Germinal center (tissue), 1 donor: Measurements from ENCODE around the gene DDC.
"Not testable (repeated sequence)": the region's sequence is repeated elsewhere in the genome, so short reads cannot be mapped to it uniquely, and the experiment has no call there.

ENCODE experiments used
- DNase-seq: peaks from one replicate; pipeline ENCODE4 v3.0.0; 2012; ENCODE audit warnings: mixed read lengths, low spot score

The DDC gene

DNA sequence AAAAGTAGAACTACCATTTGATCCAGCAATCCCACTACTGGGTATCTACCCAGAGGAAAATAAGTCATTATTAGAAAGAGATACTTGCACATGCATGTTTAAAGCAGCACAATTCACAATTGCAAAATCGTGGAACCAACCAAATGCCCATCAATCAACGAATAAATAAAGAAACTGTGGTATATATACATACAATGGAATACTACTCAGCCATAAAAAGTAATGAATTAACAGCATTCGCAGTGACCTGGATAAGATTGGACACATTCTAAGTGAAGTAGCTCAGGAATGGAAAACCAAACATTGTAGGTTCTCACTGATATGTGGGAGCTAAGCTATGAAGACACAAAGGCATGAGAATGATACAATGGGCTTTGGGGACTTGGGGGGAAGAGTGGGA, 45.9 kb downstream of the DDC start:
- not testable (repeated sequence) for DNase-seq

- no peak for DNase-seq
Observed at GRCh38 chr7:50513166-50513871, 51.9 kb downstream of the DDC start.

DNA sequence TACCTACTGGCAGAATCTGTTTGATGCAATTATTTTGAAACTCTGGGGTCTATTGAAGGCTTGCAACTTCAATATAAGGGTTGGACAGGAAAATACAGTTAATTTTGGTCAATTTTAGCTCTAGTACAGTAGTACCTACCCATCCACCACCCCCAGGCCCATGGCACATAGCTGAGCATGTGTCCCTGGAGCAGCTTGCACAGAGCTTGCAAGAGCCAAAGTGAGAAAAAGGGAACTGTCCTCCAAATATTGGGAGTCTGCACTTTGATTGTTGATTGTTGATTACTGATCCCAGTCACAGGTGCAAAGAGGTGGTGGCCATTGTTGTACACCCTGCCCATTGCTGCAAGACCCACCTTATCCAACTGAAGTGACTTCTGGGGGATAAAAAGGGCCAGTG, 52.8 kb downstream of the DDC start:
- DNase-seq = no peak

GRCh38 chr7:50509459-50509858, 55.7 kb downstream of the DDC start:
- DNase-seq = no peak

DNA sequence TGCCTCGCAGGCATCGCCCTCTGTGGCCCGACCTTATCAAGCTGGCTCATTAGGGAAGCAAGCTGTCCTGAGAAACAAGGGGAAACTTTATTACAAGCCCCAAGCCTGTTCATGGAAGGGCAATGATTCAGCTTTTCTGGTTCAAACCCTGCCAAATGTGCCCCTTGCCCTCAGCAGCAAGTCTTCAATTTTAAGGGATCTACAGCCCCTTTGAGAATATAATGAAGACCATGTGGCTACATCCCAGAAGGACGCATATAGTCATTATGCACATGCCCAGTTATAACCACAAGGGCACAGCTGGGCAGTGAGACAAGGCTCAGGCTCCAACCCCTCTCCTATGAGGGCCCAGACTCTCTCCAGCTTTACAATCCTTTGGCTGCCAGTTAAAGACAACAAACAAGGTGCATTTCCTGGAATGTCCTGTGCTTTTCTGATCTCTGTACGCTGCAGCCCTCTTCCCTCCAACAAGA, 56.7 kb downstream of the DDC start:
- DNase-seq = no peak

DNA sequence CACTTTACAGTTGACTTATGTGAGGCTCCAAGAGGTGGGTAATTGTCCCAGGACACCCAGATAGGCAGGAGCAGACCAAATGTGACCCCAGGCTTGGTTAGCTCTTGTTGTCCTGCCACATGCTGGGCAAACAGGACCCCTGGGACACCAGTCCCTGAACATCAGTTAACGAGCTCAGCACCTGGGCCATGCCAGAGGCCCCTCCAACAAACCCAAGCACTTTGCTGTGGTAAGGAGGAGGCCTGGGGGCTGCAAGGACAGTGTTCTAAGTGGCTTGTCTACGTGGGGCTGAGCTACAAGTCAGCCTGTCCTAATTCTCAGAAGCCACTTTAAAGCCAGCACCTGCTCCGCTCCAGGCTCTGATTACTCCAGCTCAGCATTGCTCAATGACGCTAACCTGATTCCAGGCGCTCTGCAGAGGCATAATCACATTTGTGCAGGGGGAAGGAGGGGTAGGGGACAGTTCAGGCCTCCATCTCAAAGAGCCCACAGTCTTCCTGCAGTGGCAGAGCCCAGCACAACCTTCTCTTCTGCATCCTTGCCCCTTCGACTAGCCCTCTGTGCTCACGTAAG, 57.2 kb downstream of the DDC start:
- DNase-seq = no peak

DNA sequence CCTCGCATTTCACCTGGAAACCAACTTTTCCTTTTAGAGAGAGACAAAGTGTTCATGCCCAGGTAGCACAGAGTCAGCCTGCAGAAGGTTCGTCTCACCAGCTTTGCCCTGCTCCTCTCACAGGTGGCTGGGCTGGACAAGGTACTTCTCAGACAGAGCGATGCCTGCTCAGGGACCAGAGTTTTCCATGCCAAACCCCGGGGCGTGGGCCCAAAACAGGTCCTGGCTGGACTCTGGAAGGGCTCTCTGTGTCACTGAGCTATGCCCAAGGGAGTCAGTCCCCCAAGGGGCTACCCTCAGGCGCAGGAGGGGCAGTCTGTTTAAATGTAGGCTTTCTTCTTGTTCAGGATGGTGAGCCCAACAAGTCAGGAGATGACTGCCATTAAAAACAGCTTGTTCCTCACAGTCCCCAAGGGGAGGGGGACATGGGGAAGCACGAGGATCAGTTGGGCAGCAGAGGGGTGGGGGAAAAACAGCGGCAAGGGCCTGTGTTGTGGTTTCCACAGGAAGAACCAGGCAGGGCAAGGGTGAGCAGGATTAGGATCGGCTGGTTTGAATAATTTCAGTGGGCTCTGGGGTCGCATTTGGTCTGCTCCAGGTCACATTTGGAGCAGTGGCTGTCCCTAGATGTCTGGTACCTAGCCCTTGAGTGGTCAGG, 59.5 kb downstream of the DDC start:
- DNase-seq = no peak

DNA sequence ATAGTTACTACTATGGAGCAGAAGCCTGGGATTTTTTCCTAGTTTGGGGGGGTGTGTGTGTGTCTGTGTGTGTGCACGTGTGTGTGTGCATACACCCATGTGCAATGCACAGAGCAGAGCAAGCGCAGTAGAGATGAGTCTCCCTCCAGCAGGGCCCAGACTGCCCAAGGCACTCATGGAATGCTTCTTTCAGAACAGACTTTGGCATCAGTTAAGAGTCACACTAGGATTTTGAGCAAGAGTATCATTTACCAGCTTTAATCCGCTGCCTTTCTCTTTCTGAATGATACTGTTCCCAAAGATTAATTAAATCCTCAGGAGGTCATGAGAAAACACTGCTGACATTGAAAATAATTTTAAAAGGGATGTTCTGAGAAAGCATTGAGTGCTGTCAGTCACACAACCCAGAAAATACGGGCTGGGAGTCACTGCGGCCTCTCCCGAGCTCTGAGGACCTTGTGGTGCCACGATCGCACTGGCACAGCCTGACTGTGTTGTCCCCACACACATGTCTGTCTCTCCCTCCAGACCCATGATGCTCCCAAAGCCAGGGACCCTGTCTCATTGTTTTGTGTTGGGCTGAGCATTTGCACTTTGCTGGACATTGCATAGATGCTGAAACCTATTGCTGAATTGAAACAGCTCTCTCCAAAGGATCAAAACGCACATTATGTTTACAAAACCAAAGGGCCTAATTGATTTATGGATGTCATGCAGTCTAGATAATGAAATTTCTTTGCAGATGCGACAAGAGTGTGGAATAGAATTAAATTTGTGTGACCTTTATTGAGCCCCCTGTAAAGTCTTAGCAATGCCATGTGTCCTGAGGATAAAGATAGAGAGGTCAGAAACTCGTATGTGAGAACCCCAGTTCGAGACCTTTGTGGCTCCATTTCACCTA, 60.3 kb downstream of the DDC start:
- no peak for DNase-seq

GRCh38 chr7:50502947-50503346, 62.3 kb downstream of the DDC start:
- no peak for DNase-seq

DNA sequence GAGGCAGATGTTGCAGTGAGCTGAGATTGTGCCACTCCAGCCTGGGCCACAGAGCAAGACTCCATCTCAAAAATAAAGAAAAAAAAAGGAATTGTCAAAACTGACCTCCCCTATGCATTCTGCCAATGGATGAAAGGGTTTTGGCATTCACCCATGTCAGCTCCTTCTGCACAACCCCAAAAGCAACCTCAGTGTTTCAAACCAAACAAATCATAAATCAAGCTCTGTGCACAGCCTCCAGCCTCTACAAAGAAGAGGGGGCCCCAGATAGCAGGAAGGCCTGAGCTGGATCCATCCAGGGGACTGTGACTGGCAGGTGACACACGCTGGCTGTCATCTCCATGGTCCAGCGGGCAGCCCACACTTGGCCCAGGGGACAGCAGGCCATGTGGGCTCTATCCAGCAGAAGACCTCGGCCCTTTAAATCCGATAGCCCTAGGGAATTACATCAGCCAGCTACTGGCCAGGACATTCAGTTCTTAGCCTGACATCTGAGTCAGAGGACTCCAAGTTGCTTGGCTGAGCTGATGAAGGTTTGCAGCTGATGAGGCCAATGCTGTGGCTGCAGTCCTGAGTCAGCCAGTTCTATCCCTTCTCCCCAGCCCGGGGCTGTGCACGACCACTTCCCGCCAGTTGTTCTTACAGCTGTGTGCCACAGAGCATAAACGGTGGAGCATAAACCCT, 63.1 kb downstream of the DDC start:
- DNase-seq = no peak

GRCh38 chr7:50499092-50499491, 66.1 kb downstream of the DDC start:
- DNase-seq = no peak

DNA sequence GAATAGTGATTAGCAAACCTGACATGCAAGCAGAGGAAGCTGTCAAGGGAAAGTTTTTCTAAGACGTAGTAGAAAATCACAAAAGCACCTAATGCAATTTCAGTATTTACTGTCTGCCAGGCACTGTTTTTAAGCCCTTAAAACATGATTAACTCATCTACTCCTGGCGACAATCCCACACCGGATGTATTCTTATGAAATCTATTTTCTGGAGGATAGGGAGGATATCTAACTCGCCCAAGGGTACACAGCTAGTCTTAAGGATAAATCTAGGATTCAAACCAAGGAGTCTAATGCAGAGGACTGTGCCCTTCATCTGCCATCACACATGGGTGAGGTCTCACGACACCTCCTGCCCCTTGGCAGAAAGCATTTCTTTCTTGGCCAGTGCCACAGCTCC, 67.2 kb downstream of the DDC start:
- no peak for DNase-seq

- no peak for DNase-seq
Observed at GRCh38 chr7:50497068-50497642, 68.0 kb downstream of the DDC start.

GRCh38 chr7:50496569-50496968, 68.6 kb downstream of the DDC start:
- DNase-seq = no peak

GRCh38 chr7:50495746-50496145, 69.5 kb downstream of the DDC start:
- DNase-seq = no peak

- DNase-seq = no peak
Observed at GRCh38 chr7:50492770-50493519, 72.3 kb downstream of the DDC start.

DNA sequence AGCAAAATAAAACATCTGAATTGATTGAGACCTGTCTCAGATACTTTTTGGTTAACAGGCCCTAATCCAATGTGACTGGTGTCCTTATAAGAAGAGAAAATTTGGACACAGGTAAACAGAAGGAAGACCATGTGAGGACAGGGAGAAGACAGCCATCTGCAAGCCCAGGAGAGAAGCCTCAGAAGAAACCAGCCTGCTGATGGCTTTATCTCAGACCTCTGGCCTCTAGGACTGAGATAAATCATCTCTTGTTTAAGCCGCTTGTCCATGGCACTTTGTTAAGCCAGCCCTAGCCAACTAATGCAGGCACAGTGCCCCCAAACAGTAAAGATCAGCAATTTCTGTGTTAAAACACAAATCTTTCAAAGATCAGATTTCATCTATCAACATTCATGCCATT, 73.3 kb downstream of the DDC start:
- DNase-seq = no peak

DNA sequence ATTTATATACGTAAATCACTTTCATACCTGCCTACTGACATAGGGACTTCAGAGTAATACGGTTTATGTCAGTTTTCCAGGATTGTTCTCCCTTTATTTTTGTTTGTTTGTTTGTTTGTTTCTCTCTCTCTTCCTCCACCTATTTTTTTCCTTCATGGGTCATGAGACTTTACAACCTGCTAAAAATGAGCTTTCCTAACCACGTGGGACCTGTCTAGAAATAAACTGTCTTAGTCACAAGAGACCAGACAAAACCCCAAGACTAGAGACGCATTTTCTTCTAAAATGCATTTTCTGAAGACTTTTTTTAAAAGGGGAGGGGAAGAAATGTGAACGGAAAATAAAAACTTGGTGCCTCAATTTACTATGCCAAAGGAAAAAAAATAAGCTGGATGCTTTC, 74.0 kb downstream of the DDC start:
- no peak for DNase-seq

DNA sequence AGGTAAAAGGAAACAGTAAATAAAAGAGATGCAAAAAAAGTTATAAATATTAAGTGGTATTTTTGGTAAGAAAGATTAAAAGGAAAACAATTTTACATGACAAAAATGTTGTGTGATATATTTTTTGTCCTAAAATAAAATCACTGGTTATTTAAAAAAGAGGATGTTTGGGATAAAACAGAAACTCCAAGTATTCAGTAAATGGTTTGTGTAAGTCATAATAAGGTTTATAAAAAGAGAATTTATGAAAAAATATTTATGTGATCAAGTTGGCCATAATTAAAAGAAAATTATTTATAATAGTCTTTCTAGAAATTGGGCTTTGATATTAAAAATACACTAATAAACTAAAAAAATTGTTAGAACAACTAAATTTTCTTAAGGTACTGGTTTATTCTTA, 76.8 kb downstream of the DDC start:
- DNase-seq = no peak

DNA sequence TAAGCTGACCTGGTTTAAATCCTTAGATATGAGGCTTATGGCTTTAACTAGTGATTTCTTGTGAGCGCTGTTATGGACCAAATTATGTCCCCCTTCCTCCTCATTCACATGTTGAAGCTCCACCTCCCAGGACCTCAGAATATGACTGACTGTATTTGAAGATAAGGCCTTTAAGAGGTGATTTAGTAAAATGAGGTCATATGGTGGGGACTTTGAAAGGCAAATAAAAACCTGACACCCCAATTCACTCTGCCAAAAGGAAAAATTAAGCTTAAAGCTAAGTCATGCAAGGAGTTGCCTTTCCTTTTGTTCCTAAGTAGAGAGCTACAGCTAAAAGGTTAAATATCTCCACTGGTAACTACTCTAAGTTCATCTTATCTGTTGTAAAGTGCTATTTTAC, 78.7 kb downstream of the DDC start:
- DNase-seq = no peak

DNA sequence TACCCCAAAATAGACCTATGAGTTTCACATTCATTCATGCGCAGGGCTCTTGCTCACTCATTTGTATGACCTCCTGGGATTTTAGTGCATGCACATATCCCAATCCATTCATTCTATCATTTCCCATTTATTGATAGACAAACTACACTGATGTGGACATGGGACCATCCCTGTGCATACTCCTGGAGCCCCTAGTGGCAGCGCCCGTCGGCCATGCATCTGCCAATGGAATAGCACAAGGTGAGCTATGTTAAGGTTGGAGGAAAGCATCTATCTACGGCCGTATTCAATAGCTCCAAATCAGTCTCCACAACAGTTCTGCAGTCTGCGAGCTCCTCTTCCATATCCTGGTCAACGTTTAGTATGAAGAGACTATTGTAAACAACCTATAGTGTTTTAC, 83.3 kb downstream of the DDC start:
- DNase-seq = no peak
